Measurements from ENCODE around the gene KCTD20. TPM values are rescaled to one million over a fixed set of nuclear protein-coding genes. Genes with fewer than 3 reads are reported as not detected.

The KCTD20 gene
- total and polyA plus RNA-seq, 10 of the 15 experiments (the other 5 are each of a cell fraction or from before 2014, with no cell fraction given): 18.1 to 77.0 (median 50.5) TPM

DNA sequence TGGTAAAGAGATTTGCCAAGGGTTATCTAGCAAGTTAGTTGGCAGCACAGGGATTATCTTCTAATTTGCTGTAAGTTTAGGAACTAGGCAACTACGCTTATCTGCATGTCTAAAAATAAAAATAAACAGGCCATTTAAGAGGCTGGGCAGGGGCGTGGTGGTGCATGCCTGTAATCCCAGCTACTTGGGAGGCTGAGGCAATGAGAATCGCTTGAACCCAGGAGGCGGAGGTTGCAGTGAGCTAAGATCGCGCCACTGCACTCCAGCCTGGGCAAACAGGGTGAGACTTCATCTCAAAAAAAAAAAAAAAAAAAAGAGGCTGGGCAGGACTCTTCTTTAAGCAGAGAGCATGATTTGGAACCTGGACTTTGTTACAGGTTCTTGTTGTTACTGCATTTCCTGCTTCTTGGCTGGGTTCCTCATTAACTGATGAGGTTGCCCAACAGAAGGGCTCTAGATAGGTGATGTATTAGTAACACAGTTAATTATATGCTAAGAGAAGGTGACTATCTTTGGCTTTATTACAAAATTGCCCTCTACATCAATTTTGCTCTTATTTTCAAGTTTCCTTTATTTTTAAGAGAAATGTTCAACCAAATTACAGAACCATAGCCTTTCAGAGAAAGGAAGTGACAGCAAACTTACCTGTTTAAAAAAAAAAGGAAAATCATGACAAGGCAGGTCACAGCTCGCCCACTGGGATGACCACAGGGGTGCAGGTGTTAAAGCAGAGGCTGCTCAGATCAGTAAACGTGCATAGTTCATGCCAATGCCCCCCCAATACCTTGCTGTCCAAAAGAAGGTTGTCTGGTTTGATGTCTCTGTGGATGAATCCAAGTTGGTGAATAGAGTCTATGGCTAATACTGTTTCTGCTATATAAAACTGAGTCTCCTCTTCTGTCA, 72.0 kb downstream of the KCTD20 start:
- Histone ChIP-seq H3K79me2 (ENCODE audit: control insufficient read depth, insufficient read depth, low read length) (no peaks in the 10 kb centered on the region), H3K4me2 (ENCODE audit: control insufficient read depth, insufficient read depth) (no peak overlapping the region), H4K20me1 (ENCODE audit: control insufficient read depth, insufficient read depth) (no peaks in the 10 kb centered on the region), H3K4me1 (ENCODE audit: control insufficient read depth, insufficient read depth, low read length) (peaks cover 3% of the 10 kb centered on the region; the same call in 1 of the 2 replicates), H3K4me3 (no peak overlapping the region), H3K36me3 (ENCODE audit: control insufficient read depth in 2 of 2, insufficient read depth in 2 of 2, low read length in 1 of 2) (peaks cover 7 to 16% of the 10 kb centered on the region in 2 experiments), H3K27me3 (replicated peaks in 1 of 2; ENCODE audit: control insufficient read depth in 2 of 2, insufficient read depth in 2 of 2, low read length in 1 of 2) (no peaks in the 10 kb centered on the region), H3K9me3 (replicated peaks; ENCODE audit: control insufficient read depth, insufficient read depth, low read length) (no peaks in the 10 kb centered on the region), H3K27ac (ENCODE audit: control insufficient read depth, insufficient read depth) (no peak overlapping the region; the same call in 1 of the 2 replicates), H2AFZ (ENCODE audit: control insufficient read depth, low read depth, low read length) (no peak overlapping the region), H3K9ac (ENCODE audit: control insufficient read depth, insufficient read depth, low read length) (no peak overlapping the region)
- no TSS peak for BruUV-seq (replicated peaks)
- RAD21 ChIA-PET (ENCODE audit: unreplicated experiment): interaction anchor here (1.7 kb wide), 1 partner anchor 29 kb away, joined by 6 read pairs; no protein-coding TSS in a partner anchor
- in situ Hi-C loops (cut with MboI): no loop called here
- WGBS (ENCODE audit: insufficient coverage, insufficient replicate concordance, low lambda C conversion rate, missing lambda C conversion rate): 86% methylated on average over 8 of the region's 8 CpGs
- FAIRE-seq (no peak), ATAC-seq (peak; percentile 51), DNase-seq (ENCODE audit: low read depth, low spot score) (no peak)
- intact Hi-C loops (cut with micrococcal nuclease; ENCODE audit: unreplicated experiment): no loop called here
- CTCF ChIA-PET: interaction anchor here (1.0 to 2.0 kb wide), 4 partner anchors 19 to 157 kb away, joined by 3 to 6 read pairs (median 4); no protein-coding TSS in a partner anchor
- POLR2A ChIA-PET: interaction anchor here (0.7 to 1.3 kb wide), 4 partner anchors 40 to 163 kb away, joined by 3 to 4 read pairs (median 4); no protein-coding TSS in a partner anchor
- SMC1A ChIA-PET (ENCODE audit: uncharacterized antibody, unreplicated experiment): interaction anchor here (0.6 to 1.7 kb wide), 5 partner anchors 13 to 243 kb away, joined by 3 to 5 read pairs (median 3); no protein-coding TSS in a partner anchor
- TF ChIP-seq ZNF622 (IDR thresholded peaks at IDR 0.05) (no peak), SUPT20H (IDR thresholded peaks at IDR 0.05; ENCODE audit: borderline replicate concordance, control insufficient read depth, low read depth, low read length) (no peak), ETV6 (conservative IDR thresholded peaks at IDR 0.05 in 1 of 2, IDR thresholded peaks at IDR 0.05 in 1 of 2; ENCODE audit: borderline replicate concordance in 1 of 2, low read depth in 1 of 2) (no peak), FOS (IDR thresholded peaks at IDR 0.05; ENCODE audit: borderline replicate concordance, extremely low read depth, insufficient read length) (no peak), RBBP5 (conservative IDR thresholded peaks at IDR 0.05) (no peak), NFXL1 (IDR thresholded peaks at IDR 0.05; ENCODE audit: borderline replicate concordance) (no peak), PML (IDR thresholded peaks at IDR 0.05; ENCODE audit: low read length) (no peak), RUNX3 (IDR thresholded peaks at IDR 0.05; ENCODE audit: low read length) (peak; percentile 27; the same call in 1 of the 2 replicates), MTA2 (IDR thresholded peaks at IDR 0.05; ENCODE audit: low read depth) (peak; percentile 62), BACH1 (IDR thresholded peaks at IDR 0.05; ENCODE audit: borderline replicate concordance) (0 out of 2 replicates have a peak, but pooled peaks have one; percentile 24), MYB (IDR thresholded peaks at IDR 0.05; ENCODE audit: borderline replicate concordance, low read depth, low read length) (no peak), TCF3 (IDR thresholded peaks at IDR 0.05; ENCODE audit: borderline replicate concordance, insufficient read depth, low read depth, low read length) (no peak), IKZF2 (IDR thresholded peaks at IDR 0.05) (0 out of 4 replicates have a peak, but pooled peaks of 1 of the 2 experiments have one; percentile 16), ZNF384 (IDR thresholded peaks at IDR 0.05; ENCODE audit: borderline replicate concordance, low read depth, low read length) (peak; percentile 61), BHLHE40 (IDR thresholded peaks at IDR 0.05; ENCODE audit: borderline replicate concordance in 1 of 2, low read depth in 2 of 2, low read length in 1 of 2) (peak; percentile 39 to 76; a peak in 3 of 4 replicates), MLLT1 (IDR thresholded peaks at IDR 0.05) (0 out of 2 replicates have a peak, but pooled peaks have one; percentile 30), DPF2 (IDR thresholded peaks at IDR 0.05) (peak; percentile 38; the same call in 1 of the 2 replicates), SP1 (IDR thresholded peaks at IDR 0.05; ENCODE audit: low read depth, low read length) (no peak), NR2F1 (conservative IDR thresholded peaks at IDR 0.05) (peak; percentile 50; the same call in 1 of the 2 replicates), ATF7 (IDR thresholded peaks at IDR 0.05; ENCODE audit: low read depth) (0 out of 2 replicates have a peak, but pooled peaks have one; percentile 13), SMAD1 (IDR thresholded peaks at IDR 0.05; ENCODE audit: low read depth, partially characterized antibody) (no peak)
